Measurements from ENCODE around the gene ZNF358.

- TF ChIP-seq CTCF (IDR thresholded peaks at IDR 0.05) (no peak), POLR2A (IDR thresholded peaks at IDR 0.05) (no peak)
These were observed 39.7 kb upstream of the ZNF358 start for GRCh38 chr19:7476241-7476640.

All from body of pancreas (tissue), 4 donors.